Measurements from ENCODE around the gene KAT14.

Gene KAT14

DNA sequence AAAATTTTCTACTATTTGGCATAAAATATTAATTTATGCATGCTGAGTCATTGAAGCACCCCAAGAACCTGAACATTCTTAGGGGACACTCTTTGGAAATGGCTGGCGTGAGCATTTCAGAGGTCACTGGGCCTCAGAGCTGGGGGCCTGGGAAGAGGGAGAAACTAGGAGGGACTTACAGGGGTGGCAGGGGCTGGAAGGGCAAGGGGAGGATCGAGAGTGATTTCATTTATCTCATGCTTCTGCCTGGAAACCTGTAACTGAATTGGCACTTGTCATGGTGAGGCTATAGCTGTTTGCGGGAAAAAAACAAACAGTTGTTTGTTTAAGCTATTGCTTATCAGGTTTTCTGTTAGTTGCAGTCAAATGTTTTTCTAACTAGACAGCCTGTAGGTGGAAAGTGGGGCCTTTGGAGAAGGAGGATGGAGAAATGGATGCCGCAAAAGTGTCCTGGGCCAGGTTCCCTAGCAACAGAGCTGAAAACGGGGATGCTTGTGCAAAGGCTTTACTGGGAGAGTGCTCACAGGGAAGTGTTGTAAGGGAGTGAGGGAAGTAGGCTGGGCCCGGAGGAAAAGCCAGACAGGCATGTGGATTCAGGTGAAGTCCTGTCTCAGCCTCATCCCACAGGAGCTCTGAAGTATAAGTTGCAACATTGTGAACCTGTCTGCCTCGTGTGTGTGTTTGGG is 36.4 kb upstream of the KAT14 start:
- TF ChIP-seq, protein P1, sequence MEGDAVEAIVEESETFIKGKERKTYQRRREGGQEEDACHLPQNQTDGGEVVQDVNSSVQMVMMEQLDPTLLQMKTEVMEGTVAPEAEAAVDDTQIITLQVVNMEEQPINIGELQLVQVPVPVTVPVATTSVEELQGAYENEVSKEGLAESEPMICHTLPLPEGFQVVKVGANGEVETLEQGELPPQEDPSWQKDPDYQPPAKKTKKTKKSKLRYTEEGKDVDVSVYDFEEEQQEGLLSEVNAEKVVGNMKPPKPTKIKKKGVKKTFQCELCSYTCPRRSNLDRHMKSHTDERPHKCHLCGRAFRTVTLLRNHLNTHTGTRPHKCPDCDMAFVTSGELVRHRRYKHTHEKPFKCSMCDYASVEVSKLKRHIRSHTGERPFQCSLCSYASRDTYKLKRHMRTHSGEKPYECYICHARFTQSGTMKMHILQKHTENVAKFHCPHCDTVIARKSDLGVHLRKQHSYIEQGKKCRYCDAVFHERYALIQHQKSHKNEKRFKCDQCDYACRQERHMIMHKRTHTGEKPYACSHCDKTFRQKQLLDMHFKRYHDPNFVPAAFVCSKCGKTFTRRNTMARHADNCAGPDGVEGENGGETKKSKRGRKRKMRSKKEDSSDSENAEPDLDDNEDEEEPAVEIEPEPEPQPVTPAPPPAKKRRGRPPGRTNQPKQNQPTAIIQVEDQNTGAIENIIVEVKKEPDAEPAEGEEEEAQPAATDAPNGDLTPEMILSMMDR (IDR thresholded peaks at IDR 0.05): no peak

DNA sequence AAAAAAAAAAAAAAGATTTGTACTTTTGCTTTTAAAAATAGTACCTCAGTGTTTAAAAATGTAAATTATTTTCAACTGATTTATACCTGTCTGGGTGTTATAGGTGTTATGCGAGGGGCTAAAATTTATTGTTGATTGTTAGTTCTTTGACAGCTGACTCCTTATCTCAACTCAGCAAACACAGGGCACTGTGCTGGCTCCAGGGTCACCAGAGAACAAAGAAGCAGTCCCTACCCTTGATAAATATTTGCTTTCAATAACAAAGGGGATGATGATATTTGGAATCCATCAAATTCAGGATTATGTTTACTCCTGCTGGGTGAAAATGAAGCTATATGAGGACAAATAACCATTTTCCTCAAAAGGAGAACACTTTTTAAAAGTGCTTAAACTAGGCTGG is 34.2 kb upstream of the KAT14 start:
- TF ChIP-seq, protein P1 (IDR thresholded peaks at IDR 0.05): no peak

DNA sequence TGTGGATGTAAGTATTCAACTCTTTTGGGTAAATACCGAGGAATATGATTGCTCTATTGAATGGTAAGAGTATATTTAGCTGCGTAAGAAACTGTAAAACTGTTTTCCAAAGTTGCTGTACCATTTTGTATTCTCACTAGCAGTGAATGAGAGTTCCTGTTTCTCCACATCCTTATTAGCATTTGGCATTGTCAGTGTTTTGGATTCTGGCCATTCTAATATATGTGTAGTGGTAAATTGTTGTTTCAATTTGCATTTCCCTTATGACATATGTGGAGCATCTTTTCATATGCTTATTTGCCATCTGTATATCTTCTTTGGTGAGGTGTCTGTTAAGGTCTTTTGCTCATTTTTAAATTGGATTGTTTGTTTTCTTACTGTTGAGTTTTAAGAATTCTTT is 29.3 kb upstream of the KAT14 start:
- TF ChIP-seq, protein P1 (IDR thresholded peaks at IDR 0.05): no peak

DNA sequence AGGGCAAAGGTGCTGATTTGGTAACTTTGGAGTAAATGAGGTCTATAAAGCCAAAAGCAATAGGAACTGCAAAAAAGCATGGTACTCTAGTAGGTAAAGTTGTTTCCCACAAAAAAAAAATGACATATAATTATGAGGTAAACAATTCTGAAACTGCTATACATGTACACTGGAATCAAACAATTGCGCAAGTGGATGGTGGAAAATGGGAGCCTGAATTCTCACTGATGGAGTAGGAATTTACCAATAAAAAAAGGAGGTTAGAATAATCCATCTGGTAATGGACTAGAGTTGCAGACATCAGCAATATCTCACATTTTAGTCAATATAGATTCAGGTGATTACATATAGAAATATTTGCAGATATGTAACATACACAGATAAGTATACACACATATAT is 5.0 kb upstream of the KAT14 start:
- TF ChIP-seq, protein P1 (IDR thresholded peaks at IDR 0.05): no peak

DNA sequence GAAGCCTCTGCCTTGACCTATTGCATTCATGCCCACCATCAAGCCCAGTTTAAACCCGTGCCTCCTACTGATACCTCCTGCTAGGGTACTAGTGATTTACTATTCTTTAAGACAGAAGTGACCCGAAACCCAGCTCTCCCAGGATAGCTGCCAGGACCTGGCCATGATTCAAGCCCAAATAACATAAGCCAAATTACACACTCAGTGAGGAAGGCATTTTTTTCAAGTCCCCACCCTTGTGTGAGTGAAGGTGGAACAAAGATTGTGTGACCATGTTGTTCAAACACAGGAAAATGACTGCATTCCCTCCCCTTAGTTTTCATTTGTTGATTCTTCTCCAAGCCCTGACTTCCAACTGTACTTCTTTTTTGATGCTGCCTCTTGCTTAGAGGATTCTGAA is 3.7 kb upstream of the KAT14 start:
- TF ChIP-seq, protein P1 (IDR thresholded peaks at IDR 0.05): no peak

DNA sequence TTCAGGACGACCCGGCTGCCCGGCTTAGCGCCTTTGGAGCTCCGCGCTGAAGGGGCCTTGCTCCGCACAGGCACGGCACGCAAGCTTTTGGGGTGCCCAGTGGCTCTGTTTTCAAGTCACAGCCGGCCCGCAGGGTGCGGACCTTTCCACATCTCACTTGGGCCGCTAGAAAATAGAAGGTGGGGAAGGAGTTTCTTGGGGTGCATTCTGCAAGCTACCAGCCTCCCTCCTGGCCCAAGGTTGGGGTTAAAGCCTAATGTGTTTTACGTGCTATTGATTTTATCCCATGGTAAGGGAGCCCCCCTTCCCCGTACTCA is 561 bp downstream of the KAT14 start:
- TF ChIP-seq, protein P1 (IDR thresholded peaks at IDR 0.05): no peak

DNA sequence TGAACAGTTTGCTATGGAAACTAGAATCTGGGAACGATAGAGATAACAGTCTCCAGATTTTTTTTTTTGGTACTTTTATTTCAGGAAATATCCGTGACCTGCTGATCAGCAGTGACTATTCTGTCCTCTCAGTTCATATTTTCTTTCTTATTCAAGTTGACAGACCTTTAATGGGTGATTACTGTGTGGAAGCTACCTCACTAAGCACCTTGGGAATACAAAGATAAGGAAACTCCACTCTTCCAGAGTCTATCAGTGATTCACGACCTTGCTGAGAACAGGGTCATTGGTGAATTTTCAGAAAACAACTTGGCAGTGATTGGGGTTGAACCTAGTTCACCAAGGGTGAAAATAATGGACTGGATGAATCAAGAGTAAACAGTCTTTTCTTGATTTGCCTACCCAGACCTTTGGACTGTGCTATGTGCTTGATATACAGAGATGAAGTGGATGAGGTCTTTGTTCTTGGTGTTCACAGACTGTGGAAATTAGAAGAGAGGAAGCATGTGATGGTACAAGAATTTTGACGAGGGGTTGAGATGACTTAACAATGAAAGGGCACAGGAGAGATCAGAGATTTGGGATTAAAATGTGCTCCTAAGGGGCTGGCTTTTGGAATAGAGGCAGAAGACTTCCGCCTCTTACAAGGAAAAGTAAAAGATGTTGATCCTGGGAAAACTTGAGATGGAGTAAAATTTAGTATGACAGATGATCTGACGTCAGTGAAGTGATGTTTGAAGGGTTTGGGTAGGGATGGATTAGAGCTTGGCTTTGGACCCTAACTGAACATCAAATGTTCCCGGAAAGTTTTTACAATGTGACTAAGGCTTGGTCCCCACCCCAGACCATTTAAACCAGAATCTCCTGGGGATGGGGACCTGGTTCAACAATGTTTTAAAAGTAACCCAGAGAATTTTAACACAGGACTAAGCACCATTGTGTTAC is 1.2 kb downstream of the KAT14 start:
- TF ChIP-seq, protein P1 (IDR thresholded peaks at IDR 0.05): no peak

All from LNCAP (cell line).